Transverse colon (tissue), 4 donors: ENCODE data around the gene IFNGR1. TPM values are rescaled to one million over a fixed set of nuclear protein-coding genes. Genes with fewer than 3 reads are reported as not detected.

ENCODE experiments used
- DNase-seq: peaks from one replicate; pipeline ENCODE4 v3.0.0-alpha.2; 2019
- H3K27ac ChIP-seq, 4 donors: fragments of 200-600 bp; sonication (generic); 2 replicates each; pipeline ENCODE4 v1.5.1; 2016 to 2018; ENCODE audit warnings: inconsistent platforms in 4 of 4
- H3K27me3 ChIP-seq: fragments of 200-600 bp; sonication (generic); 2 replicates; pipeline ENCODE4 v1.5.1; 2017; ENCODE audit warnings: inconsistent platforms
- H3K36me3 ChIP-seq, 4 donors: fragments of 200-600 bp; sonication (generic); 2 replicates each; pipeline ENCODE4 v1.5.1; 2017 to 2019; ENCODE audit warnings: inconsistent platforms in 4 of 4
- H3K4me1 ChIP-seq, 4 donors: fragments of 200-600 bp; sonication (generic); 2 replicates each; pipeline ENCODE4 v1.5.1; 2017 to 2020; ENCODE audit warnings: inconsistent platforms in 4 of 4
- H3K4me3 ChIP-seq, 4 donors: fragments of 200-600 bp; sonication (generic); 1 replicate in 1 of 4; 2 replicates in 3 of 4; pipeline versions ENCODE4 v1.5.1 to v1.6.1; 2017 to 2019; ENCODE audit warnings: inconsistent platforms in 4 of 4
- H3K9me3 ChIP-seq, 2 donors: fragments of 200-600 bp; sonication (generic); 2 replicates each; pipeline ENCODE4 v1.5.1; 2017 to 2019; ENCODE audit warnings: inconsistent platforms in 2 of 2
- EP300 ChIP-seq: sonication (generic); formaldehyde crosslinking; IDR thresholded peaks from one replicate; pipeline ENCODE4 v1.6.1; 2017; ENCODE audit warnings: antibody characterized with exemption, low read depth
- POLR2A ChIP-seq: fragments of 450-650 bp; IDR thresholded peaks from one replicate; pipeline ENCODE4 v1.6.1; 2016; ENCODE audit warnings: antibody characterized with exemption, mild to moderate bottlenecking, moderate library complexity
- POLR2AphosphoS5 ChIP-seq, 3 donors: sonication (generic); formaldehyde crosslinking; IDR thresholded peaks; one replicate each; pipeline ENCODE4 v1.6.1; 2016; ENCODE audit warnings: antibody characterized with exemption in 3 of 3
- WGBS, 2 donors: methylation state at CpG; one replicate each; pipeline ENCODE4 v1.1.5; 2018; ENCODE audit warnings: low coverage in 1 of 2; 5-methylcytosine and 5-hydroxymethylcytosine counted together
- in situ Hi-C, 4 donors: fragments of 200-750 bp; cut with MboI; loops; one replicate each; pipeline versions ENCODE4 v1.15.0 to v1.15.1; 2017; ENCODE audit warnings: low sequenced_read_pairs in 3 of 4, low pct_ligation_motif_present in 1 of 4, low pct_unique_long_range_greater_than_20kb in 1 of 4
- intact Hi-C: fragments of 100-400 bp; cut with DNase I; formaldehyde crosslinking; loops from one replicate; pipeline ENCODE4 v1.15.1; 2023; ENCODE audit warnings: low total_unique reads
- total RNA-seq, 4 donors: library from RNA; depleted of rRNA; stranded (reverse); fragments of >200 nt; gene quantifications; one replicate each; pipeline ENCODE4 v1.1.0, GENCODE V29; 2016
- TF ChIP-seq, protein P1 (sequence below), 5 experiments: fragments of 200-600 bp in 3 of 5; fragments of 450-650 bp in 2 of 5; sonication (generic) in 3 of 5; IDR thresholded peaks; 1 replicate in 2 of 5; 2 replicates in 3 of 5; pipeline ENCODE4 v1.5.1; 2016 to 2017; ENCODE audit warnings: antibody characterized with exemption in 5 of 5, inconsistent platforms in 3 of 5, mild to moderate bottlenecking in 2 of 5, moderate library complexity in 1 of 5

IFNGR1 gene
- total RNA-seq, 4 donors from 2014 or later, result 7.0 to 116 (median 86.8) TPM

DNA sequence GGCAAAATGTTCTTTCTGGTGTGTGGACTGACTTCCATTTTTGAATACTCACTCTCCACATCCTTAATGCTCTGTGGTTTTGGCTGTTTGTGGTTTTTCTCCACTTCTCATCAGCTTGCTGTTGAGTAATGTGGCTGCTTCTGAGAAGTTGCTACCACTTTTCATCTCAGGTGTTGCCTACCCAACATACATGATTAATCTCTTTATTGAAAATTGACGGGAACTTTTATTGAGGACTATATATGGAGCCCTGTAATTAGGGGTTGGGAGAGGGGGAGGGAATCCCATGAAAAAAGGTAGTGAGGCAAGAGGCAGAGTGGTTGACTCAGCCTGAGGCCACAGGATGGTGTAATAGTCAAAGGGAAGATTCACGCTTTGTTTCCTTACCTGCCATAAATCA lies 63.4 kb downstream of the IFNGR1 start:
- TF ChIP-seq POLR2AphosphoS5 (IDR thresholded peaks at IDR 0.05), result no peak
- TF ChIP-seq EP300, result no peak
- no peak for TF ChIP-seq POLR2A
- WGBS, 2 donors, result 63 to 77% methylated on average over 2 of the region's 2 CpGs
- Histone ChIP-seq H3K4me1 (no peaks in the 10 kb centered on the region), H3K9me3 (no peaks in the 10 kb centered on the region), H3K4me3 (no peak overlapping the region), H3K27ac (no peak overlapping the region), H3K36me3 (no peaks in the 10 kb centered on the region), H3K27me3 (no peaks in the 10 kb centered on the region)
- in situ Hi-C loops, result no loop called here
- intact Hi-C loops, result no loop called here
- no peak for DNase-seq

DNA sequence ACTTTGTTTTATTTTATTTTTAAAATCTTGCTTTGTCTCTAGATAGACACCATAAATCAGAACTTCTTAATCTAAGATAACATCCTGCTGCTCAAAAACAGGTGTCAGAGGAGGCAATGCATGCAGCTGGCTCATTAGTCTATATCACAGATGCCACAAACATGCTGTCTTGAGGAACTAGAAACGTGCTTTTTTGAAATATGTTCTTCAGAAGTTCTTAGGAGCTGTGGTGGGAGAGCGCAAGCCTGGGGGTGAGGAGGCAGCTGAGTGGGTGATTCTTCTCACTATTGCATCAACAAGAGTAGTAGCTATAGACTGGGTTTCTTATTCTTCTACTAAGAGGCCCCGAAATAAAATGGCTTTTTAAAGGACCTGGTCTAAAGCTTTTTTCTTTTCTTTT lies 69.1 kb downstream of the IFNGR1 start:
- intact Hi-C loops (no loop called here), in situ Hi-C loops (no loop called here)
- Histone ChIP-seq H3K27me3 (no peaks in the 10 kb centered on the region), H3K27ac (no peak overlapping the region), H3K36me3 (no peaks in the 10 kb centered on the region), H3K9me3 (no peaks in the 10 kb centered on the region), H3K4me1 (no peaks in the 10 kb centered on the region), H3K4me3 (no peak overlapping the region)
- TF ChIP-seq POLR2AphosphoS5 (IDR thresholded peaks at IDR 0.05), result no peak
- TF ChIP-seq POLR2A, result no peak
- no peak for TF ChIP-seq EP300
- TF ChIP-seq, protein P1, sequence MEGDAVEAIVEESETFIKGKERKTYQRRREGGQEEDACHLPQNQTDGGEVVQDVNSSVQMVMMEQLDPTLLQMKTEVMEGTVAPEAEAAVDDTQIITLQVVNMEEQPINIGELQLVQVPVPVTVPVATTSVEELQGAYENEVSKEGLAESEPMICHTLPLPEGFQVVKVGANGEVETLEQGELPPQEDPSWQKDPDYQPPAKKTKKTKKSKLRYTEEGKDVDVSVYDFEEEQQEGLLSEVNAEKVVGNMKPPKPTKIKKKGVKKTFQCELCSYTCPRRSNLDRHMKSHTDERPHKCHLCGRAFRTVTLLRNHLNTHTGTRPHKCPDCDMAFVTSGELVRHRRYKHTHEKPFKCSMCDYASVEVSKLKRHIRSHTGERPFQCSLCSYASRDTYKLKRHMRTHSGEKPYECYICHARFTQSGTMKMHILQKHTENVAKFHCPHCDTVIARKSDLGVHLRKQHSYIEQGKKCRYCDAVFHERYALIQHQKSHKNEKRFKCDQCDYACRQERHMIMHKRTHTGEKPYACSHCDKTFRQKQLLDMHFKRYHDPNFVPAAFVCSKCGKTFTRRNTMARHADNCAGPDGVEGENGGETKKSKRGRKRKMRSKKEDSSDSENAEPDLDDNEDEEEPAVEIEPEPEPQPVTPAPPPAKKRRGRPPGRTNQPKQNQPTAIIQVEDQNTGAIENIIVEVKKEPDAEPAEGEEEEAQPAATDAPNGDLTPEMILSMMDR (IDR thresholded peaks at IDR 0.05), result no peak
- WGBS, 2 donors, result 60 to 76% methylated on average over 3 of the region's 3 CpGs
- no peak for DNase-seq

DNA sequence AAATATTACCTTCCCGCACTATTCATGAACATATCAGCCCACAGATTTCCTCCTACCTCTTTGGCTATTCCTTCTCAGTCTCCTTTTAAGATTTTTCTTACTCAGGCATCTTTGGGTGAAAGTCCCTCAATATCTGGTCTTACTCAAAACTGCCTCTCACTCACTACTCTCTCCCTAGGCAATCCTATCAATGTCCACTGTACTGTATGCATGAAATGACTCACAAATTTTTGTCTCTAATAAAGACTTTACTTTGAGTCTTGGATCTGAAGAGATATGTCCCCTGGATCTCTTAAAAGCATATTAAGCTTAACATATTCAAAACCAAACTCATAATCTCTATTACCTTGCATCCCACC lies 70.2 kb downstream of the IFNGR1 start:
- H3K27me3 ChIP-seq, result no peaks in the 10 kb centered on the region
- H3K9me3 ChIP-seq, result no peaks in the 10 kb centered on the region
- intact Hi-C loops, result no loop called here
- in situ Hi-C loops, result no loop called here
- 40 to 93% methylated on average over 1 of the region's 1 CpG for WGBS, 2 donors
- no peaks in the 10 kb centered on the region for H3K36me3 ChIP-seq
- no peak overlapping the region for H3K4me3 ChIP-seq
- no peaks in the 10 kb centered on the region for H3K4me1 ChIP-seq
- no peak for DNase-seq
- H3K27ac ChIP-seq, result no peak overlapping the region
- TF ChIP-seq POLR2AphosphoS5 (IDR thresholded peaks at IDR 0.05), result no peak
- no peak for TF ChIP-seq EP300
- TF ChIP-seq, protein P1 (IDR thresholded peaks at IDR 0.05), result no peak
- no peak for TF ChIP-seq POLR2A

DNA sequence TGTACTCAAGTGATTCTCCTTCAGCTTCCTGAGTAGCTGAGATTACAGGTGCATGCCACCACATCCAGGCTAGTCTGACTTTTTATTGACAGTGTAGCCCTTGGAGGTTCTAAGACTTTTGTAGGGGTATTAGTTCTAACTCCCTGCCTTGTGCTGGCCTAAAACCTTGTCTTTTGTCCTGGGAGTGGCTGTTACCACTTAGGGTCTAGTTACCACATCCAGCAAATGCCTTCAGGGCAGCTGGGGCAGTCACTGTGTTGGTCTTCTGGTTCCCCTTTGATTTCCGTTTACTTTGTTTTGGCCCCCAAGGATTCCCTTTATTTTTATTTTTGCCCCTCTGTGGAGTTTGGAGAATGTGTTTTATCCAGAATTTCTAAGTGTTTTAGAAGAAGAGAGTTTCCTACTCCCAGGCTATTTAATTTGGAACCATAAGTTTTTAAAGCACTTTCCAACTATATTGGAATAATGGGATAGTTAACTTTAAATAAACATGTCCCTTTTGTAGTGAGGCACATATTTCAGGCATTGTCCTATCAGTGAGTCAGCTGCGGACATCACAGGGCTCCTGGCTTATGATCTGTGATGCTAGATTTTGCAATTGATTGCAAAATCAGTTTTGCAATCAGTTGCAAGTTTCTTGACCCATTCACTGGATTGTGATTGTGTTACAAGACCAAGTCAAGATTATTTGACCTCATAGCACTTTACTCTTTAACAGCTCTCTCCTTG lies 70.7 kb downstream of the IFNGR1 start:
- intact Hi-C loops, result no loop called here
- H3K27me3 ChIP-seq, result no peaks in the 10 kb centered on the region
- TF ChIP-seq POLR2AphosphoS5 (IDR thresholded peaks at IDR 0.05), result peak in 2 of 3 donors; percentile 11 to 56
- no peak for TF ChIP-seq POLR2A
- no peak for TF ChIP-seq EP300
- TF ChIP-seq, protein P1 (IDR thresholded peaks at IDR 0.05), result no peak
- no peak overlapping the region for H3K4me3 ChIP-seq
- DNase-seq, result no peak
- H3K4me1 ChIP-seq, result no peaks in the 10 kb centered on the region
- H3K9me3 ChIP-seq, result no peaks in the 10 kb centered on the region
- in situ Hi-C loops, result no loop called here
- no peaks in the 10 kb centered on the region for H3K36me3 ChIP-seq
- no peak overlapping the region for H3K27ac ChIP-seq
- 87 to 89% methylated on average over 1 to 2 of the region's 2 CpGs for WGBS, 2 donors

Other genes with a start within 250 kb of the IFNGR1 start
- gene IL20RA, start 174.4 kb downstream of the IFNGR1 start, total RNA-seq, result 10 to 100 TPM in 2 of 4 donors, 1 to 10 TPM in 2; 7.4 to 20.5 (median 11.3) TPM
- gene IL22RA2, start 45.7 kb downstream of the IFNGR1 start, total RNA-seq, result under 1 TPM in 1 of 4 donors, not detected in 3; 0.16 TPM